ENCODE data around the gene SEMA5A. TPM values are rescaled to one million over a fixed set of nuclear protein-coding genes. Genes with fewer than 3 reads are reported as not detected.

The SEMA5A gene
- total RNA-seq, 2 donors from 2014 or later, result not detected

GRCh38 chr5:9249231-9249630 is 296.6 kb downstream of the SEMA5A start:
- Mint-ChIP-seq H3K36me3 (no peaks in the 10 kb centered on the region), H3K9me3 (peaks cover 17% of the 10 kb centered on the region), H3K4me3 (no peak overlapping the region), H3K4me1 (ENCODE audit: low read depth in 2 of 2) (no peaks in the 10 kb centered on the region), H3K27me3 (no peaks in the 10 kb centered on the region), H3K27ac (no peak overlapping the region)
- no peak for DNase-seq (ENCODE audit: low spot score)
- no peak for ATAC-seq

GRCh38 chr5:9245071-9245470 is 300.8 kb downstream of the SEMA5A start:
- no peak for DNase-seq (ENCODE audit: low spot score)
- H3K4me3 Mint-ChIP-seq, result no peak overlapping the region
- peaks cover 10% of the 10 kb centered on the region for H3K9me3 Mint-ChIP-seq
- H3K36me3 Mint-ChIP-seq, result no peaks in the 10 kb centered on the region
- no peaks in the 10 kb centered on the region for H3K27me3 Mint-ChIP-seq
- no peak for ATAC-seq
- H3K4me1 Mint-ChIP-seq (ENCODE audit: low read depth in 2 of 2), result no peaks in the 10 kb centered on the region
- no peak overlapping the region for H3K27ac Mint-ChIP-seq

- no peaks in the 10 kb centered on the region for H3K27me3 Mint-ChIP-seq
- no peak for ATAC-seq
- H3K9me3 Mint-ChIP-seq, result peaks cover 7% of the 10 kb centered on the region
- no peaks in the 10 kb centered on the region for H3K4me1 Mint-ChIP-seq (ENCODE audit: low read depth in 2 of 2)
- no peak for DNase-seq (ENCODE audit: low spot score)
- no peak overlapping the region for H3K4me3 Mint-ChIP-seq
- no peak overlapping the region for H3K27ac Mint-ChIP-seq
- no peaks in the 10 kb centered on the region for H3K36me3 Mint-ChIP-seq
Observed at GRCh38 chr5:9244417-9244816, 301.5 kb downstream of the SEMA5A start.

GRCh38 chr5:9241479-9242305 is 304.2 kb downstream of the SEMA5A start:
- H3K9me3 Mint-ChIP-seq, result peaks cover 2% of the 10 kb centered on the region
- H3K36me3 Mint-ChIP-seq, result no peaks in the 10 kb centered on the region
- no peaks in the 10 kb centered on the region for H3K27me3 Mint-ChIP-seq
- H3K4me1 Mint-ChIP-seq (ENCODE audit: low read depth in 2 of 2), result no peaks in the 10 kb centered on the region
- H3K27ac Mint-ChIP-seq, result no peak overlapping the region
- ATAC-seq (no peak), DNase-seq (ENCODE audit: low spot score) (no peak)
- H3K4me3 Mint-ChIP-seq, result no peak overlapping the region

GRCh38 chr5:9240431-9240830 is 305.4 kb downstream of the SEMA5A start:
- Mint-ChIP-seq H3K27ac (no peak overlapping the region), H3K36me3 (no peaks in the 10 kb centered on the region), H3K9me3 (peaks cover 3% of the 10 kb centered on the region), H3K4me3 (no peak overlapping the region), H3K27me3 (no peaks in the 10 kb centered on the region), H3K4me1 (ENCODE audit: low read depth in 2 of 2) (no peaks in the 10 kb centered on the region)
- ATAC-seq (no peak), DNase-seq (ENCODE audit: low spot score) (no peak)

GRCh38 chr5:9239626-9240025 is 306.2 kb downstream of the SEMA5A start:
- ATAC-seq (no peak), DNase-seq (ENCODE audit: low spot score) (no peak)
- Mint-ChIP-seq H3K27ac (no peak overlapping the region), H3K9me3 (peaks cover 4% of the 10 kb centered on the region), H3K27me3 (no peaks in the 10 kb centered on the region), H3K4me1 (ENCODE audit: low read depth in 2 of 2) (no peaks in the 10 kb centered on the region), H3K36me3 (no peaks in the 10 kb centered on the region), H3K4me3 (no peak overlapping the region)

- no peak for ATAC-seq
- H3K4me3 Mint-ChIP-seq, result no peak overlapping the region
- no peaks in the 10 kb centered on the region for H3K27me3 Mint-ChIP-seq
- H3K9me3 Mint-ChIP-seq, result peaks cover 4% of the 10 kb centered on the region
- H3K4me1 Mint-ChIP-seq (ENCODE audit: low read depth in 2 of 2), result no peaks in the 10 kb centered on the region
- DNase-seq (ENCODE audit: low spot score), result no peak
- H3K27ac Mint-ChIP-seq, result no peak overlapping the region
- H3K36me3 Mint-ChIP-seq, result no peaks in the 10 kb centered on the region
Observed at GRCh38 chr5:9239071-9239470, 306.8 kb downstream of the SEMA5A start.

GRCh38 chr5:9233712-9234111 is 312.2 kb downstream of the SEMA5A start:
- Mint-ChIP-seq H3K36me3 (peaks cover 7% of the 10 kb centered on the region), H3K9me3 (peaks cover 9% of the 10 kb centered on the region), H3K4me3 (no peak overlapping the region)

GRCh38 chr5:9233035-9233434 is 312.8 kb downstream of the SEMA5A start:
- H3K27ac Mint-ChIP-seq, result no peak overlapping the region
- H3K9me3 Mint-ChIP-seq, result peaks cover 9% of the 10 kb centered on the region
- ATAC-seq (no peak), DNase-seq (ENCODE audit: low spot score) (no peak)
- H3K4me1 Mint-ChIP-seq (ENCODE audit: low read depth in 2 of 2), result no peaks in the 10 kb centered on the region
- H3K36me3 Mint-ChIP-seq, result peaks cover 11% of the 10 kb centered on the region
- no peak overlapping the region for H3K4me3 Mint-ChIP-seq
- H3K27me3 Mint-ChIP-seq, result no peaks in the 10 kb centered on the region

More at GRCh38 chr5:9233712-9234111, 312.2 kb downstream of the SEMA5A start:
- H3K27me3 Mint-ChIP-seq, result no peaks in the 10 kb centered on the region
- no peak for ATAC-seq
- no peak overlapping the region for H3K27ac Mint-ChIP-seq
- no peak for DNase-seq (ENCODE audit: low spot score)
- no peaks in the 10 kb centered on the region for H3K4me1 Mint-ChIP-seq (ENCODE audit: low read depth in 2 of 2)

- no peaks in the 10 kb centered on the region for H3K4me1 Mint-ChIP-seq (ENCODE audit: low read depth in 2 of 2)
- ATAC-seq (no peak), DNase-seq (ENCODE audit: low spot score) (no peak)
- H3K9me3 Mint-ChIP-seq, result peaks cover 9% of the 10 kb centered on the region
- H3K36me3 Mint-ChIP-seq, result peaks cover 14% of the 10 kb centered on the region
- H3K27ac Mint-ChIP-seq, result no peak overlapping the region
- no peaks in the 10 kb centered on the region for H3K27me3 Mint-ChIP-seq
- no peak overlapping the region for H3K4me3 Mint-ChIP-seq
Observed at GRCh38 chr5:9231842-9232241, 314.0 kb downstream of the SEMA5A start.

GRCh38 chr5:9230355-9230754 is 315.5 kb downstream of the SEMA5A start:
- no peak overlapping the region for H3K4me3 Mint-ChIP-seq
- peaks cover 14% of the 10 kb centered on the region for H3K36me3 Mint-ChIP-seq
- ATAC-seq (no peak), DNase-seq (ENCODE audit: low spot score) (no peak)
- no peaks in the 10 kb centered on the region for H3K27me3 Mint-ChIP-seq
- no peaks in the 10 kb centered on the region for H3K4me1 Mint-ChIP-seq (ENCODE audit: low read depth in 2 of 2)
- no peak overlapping the region for H3K27ac Mint-ChIP-seq
- peaks cover 5% of the 10 kb centered on the region for H3K9me3 Mint-ChIP-seq

GRCh38 chr5:9226016-9226536 is 319.8 kb downstream of the SEMA5A start:
- ATAC-seq (no peak), DNase-seq (ENCODE audit: low spot score) (no peak)
- Mint-ChIP-seq H3K36me3 (peaks cover 14% of the 10 kb centered on the region), H3K27me3 (no peaks in the 10 kb centered on the region), H3K27ac (no peak overlapping the region), H3K4me1 (ENCODE audit: low read depth in 2 of 2) (no peaks in the 10 kb centered on the region), H3K4me3 (no peak overlapping the region), H3K9me3 (peaks cover 5% of the 10 kb centered on the region)

- no peak for DNase-seq (ENCODE audit: low spot score)
- no peak overlapping the region for H3K4me3 Mint-ChIP-seq
- H3K36me3 Mint-ChIP-seq, result no peaks in the 10 kb centered on the region
- ATAC-seq, result no peak
- H3K27ac Mint-ChIP-seq, result no peak overlapping the region
- no peaks in the 10 kb centered on the region for H3K27me3 Mint-ChIP-seq
- no peaks in the 10 kb centered on the region for H3K4me1 Mint-ChIP-seq (ENCODE audit: low read depth in 2 of 2)
- H3K9me3 Mint-ChIP-seq, result no peaks in the 10 kb centered on the region
Observed at GRCh38 chr5:9222054-9222976, 323.6 kb downstream of the SEMA5A start.

- ATAC-seq (no peak), DNase-seq (ENCODE audit: low spot score) (no peak)
- H3K4me1 Mint-ChIP-seq (ENCODE audit: low read depth in 2 of 2), result no peaks in the 10 kb centered on the region
- no peak overlapping the region for H3K27ac Mint-ChIP-seq
- H3K36me3 Mint-ChIP-seq, result peaks cover 5% of the 10 kb centered on the region
- peaks cover 12% of the 10 kb centered on the region for H3K9me3 Mint-ChIP-seq
- no peaks in the 10 kb centered on the region for H3K27me3 Mint-ChIP-seq
- H3K4me3 Mint-ChIP-seq, result no peak overlapping the region
Observed at GRCh38 chr5:9218358-9218757, 327.5 kb downstream of the SEMA5A start.

All from natural killer cell treated with Interleukin-12 subunit alpha and Interleukin-12 subunit beta and Interleukin-15 and Interleukin-18, amount 100 ng/mL, for 72 hours (primary cell).